Type B pancreatic cell (in vitro differentiated cells): ENCODE measurements around the gene FARSB. TPM values are rescaled to one million over a fixed set of nuclear protein-coding genes. Genes with fewer than 3 reads are reported as not detected.

Experiments used
- DNase-seq: peaks from one replicate; pipeline ENCODE4 v3.0.0; 2021; ENCODE audit warnings: mixed read lengths; ENCODE audit not compliant: unreplicated experiment; ENCODE audit errors: extremely low spot score
- H3K27ac Mint-ChIP-seq: 2 replicates; pipeline ENCODE4 v1.8.0; 2021; ENCODE audit warnings: mild to moderate bottlenecking, mixed read lengths
- H3K27me3 Mint-ChIP-seq: 2 replicates; pipeline ENCODE4 v1.8.0; 2021; ENCODE audit warnings: mixed read lengths
- H3K36me3 Mint-ChIP-seq: 2 replicates; pipeline ENCODE4 v1.8.0; 2021; ENCODE audit warnings: mixed read lengths
- H3K4me1 Mint-ChIP-seq: one replicate; pipeline ENCODE4 v1.8.0; 2021; ENCODE audit warnings: mixed read lengths; ENCODE audit not compliant: unreplicated experiment
- H3K4me3 Mint-ChIP-seq: 2 replicates; pipeline ENCODE4 v1.8.0; 2021; ENCODE audit warnings: mild to moderate bottlenecking, mixed read lengths
- H3K9me3 Mint-ChIP-seq: 2 replicates; pipeline ENCODE4 v1.8.0; 2021; ENCODE audit warnings: mixed read lengths
- CTCF ChIP-seq: fragments of 200-600 bp; sonication (generic); conservative IDR thresholded peaks from 2 replicates; pipeline ENCODE4 v1.5.0; 2021; ENCODE audit warnings: antibody characterized with exemption, mild to moderate bottlenecking
- total RNA-seq: library from RNA; stranded (reverse); gene quantifications from 2 replicates; pipeline ENCODE4 v1.2.1, GENCODE V29; 2021; ENCODE audit warnings: low replicate concordance

Gene FARSB
- total RNA-seq, 1 donor from 2014 or later: 24.0 TPM

DNA sequence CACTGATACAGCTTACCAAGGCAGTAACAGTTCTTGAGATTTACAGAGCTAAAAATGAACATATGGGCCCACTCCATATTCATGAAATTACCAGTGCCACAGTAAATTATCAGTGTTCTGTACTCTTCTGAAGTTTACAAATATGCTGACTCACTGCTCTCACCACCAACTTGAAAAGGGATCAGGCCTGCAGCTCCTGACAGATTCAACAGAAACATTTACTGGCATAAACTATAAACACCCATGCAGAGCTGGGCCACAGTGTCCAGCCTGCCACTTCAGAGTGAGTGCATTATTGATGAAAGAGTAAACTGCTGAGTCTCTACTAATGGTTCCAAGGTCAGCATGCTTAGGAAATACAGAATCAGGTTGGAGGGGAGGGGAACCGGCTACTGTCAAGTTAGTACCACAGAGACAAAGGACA, 83.1 kb downstream of the FARSB start:
- no peak for DNase-seq
- H3K4me1 Mint-ChIP-seq: peaks cover 41% of the 10 kb centered on the region
- H3K27ac Mint-ChIP-seq: peak overlapping the region; percentile 90

GRCh38 chr2:222572264-222572721, 83.6 kb downstream of the FARSB start:
- no peak for DNase-seq
- Mint-ChIP-seq H3K9me3 (no peaks in the 10 kb centered on the region), H3K4me3 (peak overlapping the region; percentile 44), H3K27me3 (no peaks in the 10 kb centered on the region), H3K4me1 (peaks cover 41% of the 10 kb centered on the region), H3K36me3 (peaks cover 22% of the 10 kb centered on the region), H3K27ac (peak overlapping the region; percentile 90)
- no peak for TF ChIP-seq CTCF

More for the DNA sequence above, 83.1 kb downstream of the FARSB start:
- Mint-ChIP-seq H3K9me3 (no peaks in the 10 kb centered on the region), H3K36me3 (peaks cover 21% of the 10 kb centered on the region), H3K27me3 (no peaks in the 10 kb centered on the region), H3K4me3 (no peak overlapping the region)
- TF ChIP-seq CTCF: no peak

GRCh38 chr2:222569826-222570225, 86.1 kb downstream of the FARSB start:
- H3K4me3 Mint-ChIP-seq: no peak overlapping the region

DNA sequence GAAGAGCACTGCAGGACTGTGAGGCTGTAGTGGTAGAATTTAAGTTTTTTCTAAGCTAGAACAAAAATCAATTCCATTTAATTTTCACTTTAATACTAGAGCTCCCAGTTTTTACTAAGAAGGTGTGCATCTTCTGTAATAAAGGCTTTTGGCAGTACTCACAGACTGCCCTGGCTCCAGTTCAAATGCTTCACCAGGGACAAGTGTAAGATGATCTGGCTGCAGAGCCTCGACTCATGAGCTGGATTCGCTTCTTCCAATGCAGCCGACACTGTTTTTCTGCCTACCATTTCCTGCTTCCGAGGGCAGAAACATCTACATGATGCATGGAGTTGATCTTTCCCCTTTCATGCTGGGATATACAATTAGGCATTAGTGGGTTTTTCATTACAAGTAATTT, 87.0 kb downstream of the FARSB start:
- Mint-ChIP-seq H3K27me3 (no peaks in the 10 kb centered on the region), H3K9me3 (no peaks in the 10 kb centered on the region), H3K4me3 (no peak overlapping the region), H3K4me1 (peaks cover 34% of the 10 kb centered on the region), H3K27ac (peak overlapping the region; percentile 19), H3K36me3 (peaks cover 29% of the 10 kb centered on the region)
- no peak for DNase-seq
- TF ChIP-seq CTCF: no peak

More at GRCh38 chr2:222569826-222570225, 86.1 kb downstream of the FARSB start:
- Mint-ChIP-seq H3K4me1 (peaks cover 41% of the 10 kb centered on the region), H3K27me3 (no peaks in the 10 kb centered on the region), H3K36me3 (peaks cover 29% of the 10 kb centered on the region), H3K27ac (peak overlapping the region; percentile 19), H3K9me3 (no peaks in the 10 kb centered on the region)
- TF ChIP-seq CTCF: no peak
- DNase-seq: no peak

GRCh38 chr2:222566229-222566628, 89.7 kb downstream of the FARSB start:
- DNase-seq: no peak
- Mint-ChIP-seq H3K27ac (no peak overlapping the region), H3K4me3 (no peak overlapping the region), H3K27me3 (no peaks in the 10 kb centered on the region), H3K9me3 (no peaks in the 10 kb centered on the region), H3K4me1 (peaks cover 18% of the 10 kb centered on the region), H3K36me3 (peaks cover 18% of the 10 kb centered on the region)
- TF ChIP-seq CTCF: no peak

DNA sequence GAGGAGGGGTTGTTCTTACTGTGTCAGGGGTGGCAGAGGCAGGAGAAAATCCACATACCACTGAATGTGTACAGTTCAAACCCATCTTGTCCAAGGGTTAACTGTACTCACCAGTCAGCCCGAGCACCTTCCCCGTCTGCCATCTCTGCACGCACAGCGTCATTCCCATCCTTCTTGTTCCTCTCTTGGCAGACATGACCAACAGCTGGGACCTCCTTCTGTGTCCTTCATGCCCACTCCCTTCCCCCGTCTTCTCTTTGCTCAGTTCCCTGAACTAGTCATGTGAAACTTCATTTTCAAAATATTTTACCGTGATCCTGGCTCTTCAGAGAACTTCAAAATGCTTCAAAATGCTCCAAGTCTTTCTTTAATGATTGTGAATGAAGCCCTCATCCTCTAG, 92.0 kb downstream of the FARSB start:
- H3K27me3 Mint-ChIP-seq: no peaks in the 10 kb centered on the region
- TF ChIP-seq CTCF: no peak
- H3K9me3 Mint-ChIP-seq: no peaks in the 10 kb centered on the region
- H3K4me1 Mint-ChIP-seq: peaks cover 9% of the 10 kb centered on the region
- no peak for DNase-seq
- H3K4me3 Mint-ChIP-seq: no peak overlapping the region
- peaks cover 14% of the 10 kb centered on the region for H3K36me3 Mint-ChIP-seq
- H3K27ac Mint-ChIP-seq: no peak overlapping the region
